DND-41 (cell line): ENCODE measurements around the gene GPRC5D.

Experiments
- EZH2 ChIP-seq: IDR thresholded peaks from 3 replicates; pipeline ENCODE4 v1.6.1; 2012; ENCODE audit warnings: borderline replicate concordance, low read depth, mild to moderate bottlenecking, moderate library complexity, low read length, inconsistent platforms; ENCODE audit not compliant: severe bottlenecking
- TF ChIP-seq, protein P1 (sequence below): IDR thresholded peaks from 2 replicates; pipeline ENCODE4 v1.5.1; 2012; ENCODE audit warnings: borderline replicate concordance, low read length, moderate library complexity, mild to moderate bottlenecking; ENCODE audit not compliant: poor library complexity, severe bottlenecking; ENCODE audit errors: extremely low read depth

- TF ChIP-seq, protein P1, sequence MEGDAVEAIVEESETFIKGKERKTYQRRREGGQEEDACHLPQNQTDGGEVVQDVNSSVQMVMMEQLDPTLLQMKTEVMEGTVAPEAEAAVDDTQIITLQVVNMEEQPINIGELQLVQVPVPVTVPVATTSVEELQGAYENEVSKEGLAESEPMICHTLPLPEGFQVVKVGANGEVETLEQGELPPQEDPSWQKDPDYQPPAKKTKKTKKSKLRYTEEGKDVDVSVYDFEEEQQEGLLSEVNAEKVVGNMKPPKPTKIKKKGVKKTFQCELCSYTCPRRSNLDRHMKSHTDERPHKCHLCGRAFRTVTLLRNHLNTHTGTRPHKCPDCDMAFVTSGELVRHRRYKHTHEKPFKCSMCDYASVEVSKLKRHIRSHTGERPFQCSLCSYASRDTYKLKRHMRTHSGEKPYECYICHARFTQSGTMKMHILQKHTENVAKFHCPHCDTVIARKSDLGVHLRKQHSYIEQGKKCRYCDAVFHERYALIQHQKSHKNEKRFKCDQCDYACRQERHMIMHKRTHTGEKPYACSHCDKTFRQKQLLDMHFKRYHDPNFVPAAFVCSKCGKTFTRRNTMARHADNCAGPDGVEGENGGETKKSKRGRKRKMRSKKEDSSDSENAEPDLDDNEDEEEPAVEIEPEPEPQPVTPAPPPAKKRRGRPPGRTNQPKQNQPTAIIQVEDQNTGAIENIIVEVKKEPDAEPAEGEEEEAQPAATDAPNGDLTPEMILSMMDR = no peak
- no peak for TF ChIP-seq EZH2
Observed at GRCh38 chr12:12986775-12987331, 34.9 kb upstream of the GPRC5D start.
